ENCODE results near the gene FAM222A.

Gene FAM222A

GRCh38 chr12:109708939-109709338, 4.7 kb upstream of the FAM222A start:
- Histone ChIP-seq H3K27ac (no peak overlapping the region), H3K27me3 (peaks cover 5 to 77% of the 10 kb centered on the region in 2 donors), H3K36me3 (no peaks in the 10 kb centered on the region)

GRCh38 chr12:109709401-109709991, 4.1 kb upstream of the FAM222A start:
- Histone ChIP-seq H3K27me3 (peaks cover 5 to 77% of the 10 kb centered on the region in 2 donors), H3K4me3 (no peak overlapping the region), H3K4me1 (peaks cover 0 to 18% (median 10%) of the 10 kb centered on the region in 4 donors), H3K9me3 (no peaks in the 10 kb centered on the region), H3K27ac (no peak overlapping the region), H3K36me3 (no peaks in the 10 kb centered on the region)
- intact Hi-C loops (cut with DNase I; ENCODE audit: low total_unique reads), result loop anchor here (5.0 kb wide), 1 partner anchor 1748 kb away; no protein-coding TSS in a partner anchor
- no peak for TF ChIP-seq CTCF (IDR thresholded peaks at IDR 0.05)
- DNase-seq, result no peak

More at GRCh38 chr12:109708939-109709338, 4.7 kb upstream of the FAM222A start:
- H3K4me3 ChIP-seq, result no peak overlapping the region
- no peaks in the 10 kb centered on the region for H3K9me3 ChIP-seq
- H3K4me1 ChIP-seq, result peaks cover 0 to 12% (median 5%) of the 10 kb centered on the region in 4 donors
- TF ChIP-seq CTCF (IDR thresholded peaks at IDR 0.05), result no peak
- no peak for DNase-seq
- intact Hi-C loops (cut with DNase I; ENCODE audit: low total_unique reads), result loop anchor here (5.0 kb wide), 1 partner anchor 1748 kb away; no protein-coding TSS in a partner anchor

GRCh38 chr12:109710205-109710746, 3.3 kb upstream of the FAM222A start:
- Histone ChIP-seq H3K27me3 (peaks cover 5 to 80% of the 10 kb centered on the region in 2 donors), H3K4me1 (peaks cover 0 to 19% (median 15%) of the 10 kb centered on the region in 4 donors), H3K4me3 (no peak overlapping the region), H3K36me3 (no peaks in the 10 kb centered on the region), H3K9me3 (no peaks in the 10 kb centered on the region), H3K27ac (no peak overlapping the region)
- intact Hi-C loops (cut with DNase I; ENCODE audit: low total_unique reads), result loop anchor here (5.0 to 10.0 kb wide), 2 partner anchors 172 to 255 kb away; partner anchors contain the start of gene GLTP
- no peak for TF ChIP-seq CTCF (IDR thresholded peaks at IDR 0.05)
- DNase-seq, result no peak

GRCh38 chr12:109710747-109711595, 2.7 kb upstream of the FAM222A start:
- no peak for TF ChIP-seq CTCF (IDR thresholded peaks at IDR 0.05)
- intact Hi-C loops (cut with DNase I; ENCODE audit: low total_unique reads), result loop anchor here (5.0 to 10.0 kb wide), 2 partner anchors 171 to 256 kb away; partner anchors contain the start of gene GLTP

GRCh38 chr12:109711596-109712461, 1.8 kb upstream of the FAM222A start:
- Histone ChIP-seq H3K4me3 (no peak overlapping the region), H3K36me3 (no peaks in the 10 kb centered on the region), H3K27me3 (peaks cover 5 to 83% of the 10 kb centered on the region in 2 donors), H3K27ac (no peak overlapping the region), H3K4me1 (peaks cover 0 to 19% (median 15%) of the 10 kb centered on the region in 4 donors), H3K9me3 (no peaks in the 10 kb centered on the region)
- DNase-seq, result no peak
- intact Hi-C loops (cut with DNase I; ENCODE audit: low total_unique reads), result loop anchor here (5.0 to 10.0 kb wide), 2 partner anchors 170 to 257 kb away; partner anchors contain the start of gene GLTP
- no peak for TF ChIP-seq CTCF (IDR thresholded peaks at IDR 0.05)

More at GRCh38 chr12:109710747-109711595, 2.7 kb upstream of the FAM222A start:
- Histone ChIP-seq H3K9me3 (no peaks in the 10 kb centered on the region), H3K4me3 (no peak overlapping the region), H3K27me3 (peaks cover 5 to 83% of the 10 kb centered on the region in 2 donors), H3K27ac (no peak overlapping the region), H3K4me1 (peaks cover 0 to 19% (median 15%) of the 10 kb centered on the region in 4 donors), H3K36me3 (no peaks in the 10 kb centered on the region)
- DNase-seq, result no peak
